ENCODE data around the gene MBP. TPM values are rescaled to one million over a fixed set of nuclear protein-coding genes. Genes with fewer than 3 reads are reported as not detected.
"Not testable (repeated sequence)": the region's sequence is repeated elsewhere in the genome, so short reads cannot be mapped to it uniquely, and the experiment has no call there.

Gene MBP
- total RNA-seq, 1 experiment from 2014 or later, result 15.6 TPM

DNA sequence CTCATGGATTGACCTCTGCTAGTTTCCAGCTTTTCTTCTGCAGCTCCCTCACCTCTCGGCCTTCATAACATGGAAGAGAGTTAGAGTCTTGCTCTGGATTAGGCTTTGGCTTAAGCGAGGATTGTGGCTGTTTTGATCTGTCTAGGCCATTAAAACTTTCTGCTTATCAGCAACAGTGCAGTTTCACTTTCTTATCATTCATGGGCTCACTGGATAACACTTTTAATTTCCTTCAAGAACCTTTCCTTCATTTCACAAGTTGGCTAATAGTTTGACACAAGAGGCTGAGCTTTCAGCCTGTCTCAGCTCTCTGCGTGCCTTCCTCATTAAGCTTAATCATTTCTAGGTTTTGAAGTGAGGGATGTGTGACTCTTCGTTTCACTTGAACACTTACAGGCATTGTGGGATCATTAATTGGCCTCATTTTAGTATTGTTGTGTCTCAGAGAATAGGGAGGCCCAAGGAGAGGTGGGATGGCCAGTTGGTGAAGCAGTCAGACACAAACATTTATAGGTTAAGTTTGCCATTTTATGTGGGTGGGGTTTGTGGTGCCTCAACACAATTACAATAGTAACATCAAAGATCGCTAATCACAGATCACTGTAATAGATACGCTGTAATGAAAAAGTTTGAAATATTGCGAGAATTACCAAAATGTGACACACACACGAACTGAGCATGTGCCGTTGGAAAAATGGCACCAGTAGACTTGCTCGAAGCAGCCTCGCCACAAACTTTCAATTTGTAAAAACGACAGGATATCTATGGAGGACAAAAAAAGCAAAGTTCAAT is 180.9 kb downstream of the MBP start:
- no peak for DNase-seq (ENCODE audit: low read depth)

DNA sequence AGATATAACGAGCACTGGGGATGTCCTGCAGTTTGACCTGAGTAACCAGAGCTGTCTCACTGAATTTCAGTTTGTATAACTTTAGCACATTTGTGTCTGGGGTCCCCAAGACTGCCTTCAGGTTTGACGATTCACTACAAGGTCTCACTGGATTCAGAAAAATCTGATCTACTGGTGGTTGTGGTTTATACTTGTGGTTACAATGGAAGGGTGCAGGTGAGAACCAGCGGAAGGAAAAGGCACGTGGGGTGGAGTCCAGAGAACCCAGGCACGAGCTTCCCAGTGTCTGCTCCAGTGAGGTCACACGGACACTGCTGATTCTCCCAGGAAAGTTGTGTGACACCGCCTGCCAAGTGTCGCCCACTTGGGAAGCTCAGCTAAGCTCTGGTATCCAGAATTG is 184.2 kb downstream of the MBP start:
- DNase-seq (ENCODE audit: low read depth), result no peak

GRCh38 chr18:76944346-76944745 is 188.2 kb downstream of the MBP start:
- DNase-seq (ENCODE audit: low read depth), result not testable (repeated sequence)

DNA sequence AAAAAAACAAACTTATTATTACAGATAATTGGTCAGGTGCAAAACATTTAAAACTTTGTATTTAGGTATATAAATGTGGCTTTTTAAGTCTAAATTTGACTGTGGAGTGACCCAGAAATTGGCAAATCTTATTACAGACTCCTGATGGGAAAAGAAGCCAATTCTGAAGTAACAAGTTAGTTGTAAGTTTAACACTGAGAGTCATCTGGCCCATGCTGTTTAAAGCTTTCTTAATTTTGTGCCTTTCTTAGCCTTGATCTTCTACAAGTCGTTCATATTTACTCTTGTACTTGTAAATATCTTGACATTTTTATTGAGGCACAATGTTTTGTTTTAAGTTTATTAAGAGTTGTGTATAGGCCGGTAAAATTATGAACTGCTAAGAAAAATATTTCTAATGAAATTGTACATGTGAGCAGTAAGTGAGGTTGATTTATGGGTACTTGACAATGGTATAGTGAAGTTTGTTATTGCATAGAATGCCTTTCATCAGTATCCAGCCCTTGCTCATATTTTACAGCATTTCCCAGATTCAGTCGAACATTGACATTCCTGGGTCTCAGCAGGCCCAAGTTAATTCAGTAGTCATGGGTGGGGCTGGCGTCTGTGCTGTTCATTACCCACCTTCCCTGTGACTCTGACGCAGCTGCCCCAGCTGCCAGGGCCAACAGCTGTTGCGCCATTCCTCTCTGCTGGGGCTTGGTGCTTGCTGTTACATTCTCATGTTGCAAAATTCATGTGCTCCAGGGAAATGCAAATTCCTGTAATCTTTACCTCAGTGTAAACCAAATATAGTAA is 188.8 kb downstream of the MBP start:
- DNase-seq (ENCODE audit: low read depth), result no peak

DNA sequence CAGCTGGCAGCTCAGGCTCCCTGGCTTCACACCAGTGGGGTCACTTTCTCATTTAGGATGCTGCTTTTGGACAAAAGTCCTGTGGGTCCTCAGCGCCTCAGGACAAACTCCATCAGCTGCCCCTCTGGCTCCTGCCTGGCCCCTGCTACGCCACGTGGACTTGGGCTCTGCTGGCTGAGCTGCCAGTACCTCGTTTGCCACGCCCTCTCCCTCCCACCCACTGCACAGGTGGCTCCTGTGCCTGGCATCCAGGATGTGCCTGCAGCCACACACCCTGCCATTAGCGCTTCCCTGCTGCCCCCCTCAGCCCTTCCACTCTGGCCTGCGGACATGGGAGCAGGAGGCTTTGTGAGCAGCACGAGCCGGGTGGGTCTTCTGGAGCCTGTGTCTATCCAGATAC is 191.3 kb downstream of the MBP start:
- DNase-seq (ENCODE audit: low read depth), result no peak

GRCh38 chr18:76938619-76939018 is 194.0 kb downstream of the MBP start:
- DNase-seq (ENCODE audit: low read depth), result no peak

- no peak for DNase-seq (ENCODE audit: low read depth)
Observed at GRCh38 chr18:76937597-76937996, 195.0 kb downstream of the MBP start.

GRCh38 chr18:76936877-76937276 is 195.7 kb downstream of the MBP start:
- DNase-seq (ENCODE audit: low read depth), result no peak

DNA sequence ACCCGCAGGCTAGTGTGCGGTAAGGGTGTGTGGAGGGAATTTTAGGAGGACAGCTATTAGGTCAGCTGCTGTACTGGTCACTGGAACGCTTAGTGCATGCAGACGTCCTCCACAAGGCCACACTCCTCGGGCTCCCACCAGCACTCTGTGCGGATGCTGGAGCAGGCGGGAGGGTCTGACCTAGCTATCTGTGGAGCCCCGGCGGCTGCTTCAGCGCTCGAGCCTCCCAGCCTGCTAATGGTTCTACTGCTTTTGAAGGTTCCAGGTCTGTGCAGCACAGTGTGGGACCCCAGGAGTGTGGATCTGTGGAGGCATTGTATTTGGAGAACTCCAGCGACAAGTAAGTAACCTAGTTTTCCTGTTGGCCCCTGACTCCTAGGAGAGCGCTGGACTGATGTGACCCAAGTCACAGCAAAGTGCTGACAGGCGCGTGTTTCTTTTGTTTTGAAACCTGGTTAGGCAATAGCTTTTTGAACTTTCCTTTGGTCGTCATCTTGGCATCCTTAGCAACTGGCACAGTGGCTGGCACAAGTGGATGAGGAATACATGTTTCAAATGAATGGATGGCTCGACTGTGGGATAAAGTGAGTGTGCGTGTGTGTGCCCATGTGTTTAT is 196.8 kb downstream of the MBP start:
- no peak for DNase-seq (ENCODE audit: low read depth)

GRCh38 chr18:76932026-76932819 is 200.4 kb downstream of the MBP start:
- no peak for DNase-seq (ENCODE audit: low read depth)

GRCh38 chr18:76931171-76931570 is 201.4 kb downstream of the MBP start:
- no peak for DNase-seq (ENCODE audit: low read depth)

Other genes starting within 250 kb of the MBP start
- gene GALR1, start 117.1 kb upstream of the MBP start, total RNA-seq (2014; rRNA removed; shearing (Covaris generic)), result not detected in 2 replicates